ENCODE results near the gene SUFU.
"Not testable (repeated sequence)": the region's sequence is repeated elsewhere in the genome, so short reads cannot be mapped to it uniquely, and the experiment has no call there.

SUFU gene

GRCh38 chr10:102515724-102516123, 12.0 kb downstream of the SUFU start:
- DNase-seq: no peak

DNA sequence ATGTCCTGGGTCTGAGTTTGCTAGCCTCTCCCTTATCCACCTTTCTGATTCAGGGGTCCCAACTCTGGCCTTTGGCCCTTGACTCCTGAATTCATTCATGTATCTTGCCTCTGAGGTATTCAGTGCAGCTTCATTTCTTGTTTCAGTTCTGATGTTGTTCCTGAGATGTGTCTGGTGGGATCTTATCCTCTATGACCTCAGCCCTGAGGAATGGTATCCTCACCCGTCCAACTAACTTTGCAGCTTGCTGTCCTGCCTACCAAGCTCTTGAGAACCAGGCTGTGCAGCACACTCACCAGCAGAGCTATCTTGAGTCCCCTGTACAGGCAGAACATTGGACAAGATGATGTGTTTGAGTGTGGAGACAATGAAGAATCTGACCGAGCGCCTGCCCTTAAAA, 13.8 kb downstream of the SUFU start:
- DNase-seq: no peak

- DNase-seq: no peak
Measured at GRCh38 chr10:102519246-102519825, 15.6 kb downstream of the SUFU start.

GRCh38 chr10:102522874-102523249, 19.1 kb downstream of the SUFU start:
- no peak for DNase-seq

- DNase-seq: no peak
Measured at GRCh38 chr10:102523250-102524029, 19.7 kb downstream of the SUFU start.

GRCh38 chr10:102524746-102525145, 21.0 kb downstream of the SUFU start:
- DNase-seq: no peak

DNA sequence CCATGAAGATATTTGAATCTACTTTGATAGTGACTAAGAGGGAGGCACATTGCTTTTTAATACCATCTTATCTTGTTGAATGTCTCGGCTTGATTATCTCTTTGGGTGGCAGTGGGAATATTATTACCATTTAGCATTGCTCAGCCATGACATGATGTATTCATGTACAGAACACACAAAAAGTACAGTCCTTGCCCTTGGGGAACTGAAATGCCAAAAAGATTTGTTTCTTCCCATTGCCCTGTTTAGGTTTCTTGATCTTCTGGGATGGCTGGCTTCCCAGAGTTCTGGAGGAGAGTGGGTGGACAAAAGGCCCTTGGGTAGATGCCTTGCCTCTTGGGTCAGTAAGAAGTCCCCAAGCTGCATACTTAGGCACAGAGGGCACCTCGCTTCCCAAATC, 23.8 kb downstream of the SUFU start:
- DNase-seq: no peak

DNA sequence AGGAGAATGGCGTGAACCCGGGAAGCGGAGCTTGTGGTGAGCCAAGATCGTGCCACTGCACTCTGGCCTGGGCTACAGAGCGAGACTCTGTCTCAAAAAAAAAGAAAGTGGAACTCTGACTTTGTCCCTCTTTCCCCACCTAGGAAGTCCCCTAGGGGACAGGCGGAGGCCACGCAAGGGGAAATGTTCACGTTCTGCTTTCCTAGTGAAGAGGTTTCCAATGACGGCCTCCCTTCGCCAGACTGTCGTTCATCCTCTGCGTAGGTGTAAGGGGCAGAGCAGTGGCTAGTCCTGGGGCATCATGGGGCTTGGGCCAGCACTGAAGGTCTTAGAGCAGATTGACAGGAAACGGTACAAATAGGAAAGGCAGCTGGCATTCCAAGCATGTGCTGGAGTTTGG, 30.6 kb downstream of the SUFU start:
- no peak for DNase-seq

- DNase-seq: not testable (repeated sequence)
Measured at GRCh38 chr10:102534966-102535365, 31.2 kb downstream of the SUFU start.

DNA sequence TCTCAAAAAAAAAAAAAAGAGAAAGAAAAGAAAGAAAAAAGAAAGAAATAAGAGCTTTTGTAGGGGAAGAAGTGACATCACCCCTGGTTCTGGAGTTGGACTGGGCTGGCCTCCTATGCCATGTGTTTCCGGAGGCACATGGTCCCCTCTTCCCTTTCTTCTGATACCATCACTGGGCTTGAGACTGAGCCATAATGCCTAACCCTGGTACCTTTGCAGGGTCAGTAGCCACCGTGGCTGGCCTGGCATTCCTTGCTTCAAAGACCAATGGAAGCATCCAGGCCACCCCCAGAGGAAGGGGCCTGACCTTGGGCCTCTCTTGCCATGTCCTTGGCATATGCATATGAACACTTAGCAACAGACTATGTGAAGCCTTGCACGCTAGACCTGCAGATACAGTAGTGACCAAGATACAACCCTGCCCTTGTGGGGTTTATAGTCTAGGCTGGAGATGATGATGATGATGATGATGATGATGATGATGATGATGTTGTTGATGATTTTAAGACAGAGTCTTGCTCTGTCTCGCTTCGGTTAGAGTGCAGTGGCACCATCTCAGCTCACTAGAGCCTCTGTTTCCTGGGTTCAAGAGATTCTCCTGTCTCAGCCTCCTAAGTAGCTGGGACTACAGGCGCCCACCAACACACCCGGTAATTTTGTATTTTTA, 31.8 kb downstream of the SUFU start:
- DNase-seq: no peak

DNA sequence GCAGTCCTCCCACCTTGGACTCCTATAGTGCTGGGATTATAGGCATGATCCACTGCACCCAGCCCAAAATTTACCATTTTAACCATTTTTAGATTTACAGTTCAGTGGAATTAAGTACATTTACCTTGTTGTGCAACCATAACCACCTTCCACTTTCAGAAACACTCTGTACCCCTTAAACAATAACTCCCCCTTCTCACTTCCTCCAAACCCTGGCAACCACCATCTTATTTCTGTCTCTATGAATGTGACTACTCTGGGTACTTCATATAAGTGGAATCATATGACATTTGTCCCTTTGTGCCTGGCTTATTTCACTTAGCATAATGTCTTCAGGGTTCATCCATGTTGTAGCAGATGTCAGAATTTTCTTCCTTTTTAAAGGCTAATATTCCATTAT, 33.6 kb downstream of the SUFU start:
- DNase-seq: no peak

GRCh38 chr10:102537948-102538347, 34.2 kb downstream of the SUFU start:
- no peak for DNase-seq

DNA sequence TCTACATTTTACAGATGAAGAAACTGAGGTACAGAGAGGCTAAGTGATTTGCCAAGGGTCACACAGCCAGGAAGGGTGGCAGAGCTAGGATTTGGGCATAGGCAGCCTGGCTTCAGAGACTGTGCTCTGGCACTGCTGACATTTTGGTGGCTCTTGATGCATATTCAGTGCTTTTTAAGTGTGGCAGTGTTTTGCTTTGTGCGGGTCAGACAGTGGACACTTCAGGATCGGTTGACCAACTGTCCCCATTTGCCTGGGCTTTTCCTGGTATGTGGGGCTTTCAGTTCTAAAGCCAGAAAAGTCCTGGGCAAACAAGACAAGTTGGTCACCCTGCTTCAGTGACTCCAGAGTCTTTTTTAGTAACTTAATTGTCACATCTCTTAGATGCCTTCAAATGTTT, 35.0 kb downstream of the SUFU start:
- DNase-seq: no peak

DNA sequence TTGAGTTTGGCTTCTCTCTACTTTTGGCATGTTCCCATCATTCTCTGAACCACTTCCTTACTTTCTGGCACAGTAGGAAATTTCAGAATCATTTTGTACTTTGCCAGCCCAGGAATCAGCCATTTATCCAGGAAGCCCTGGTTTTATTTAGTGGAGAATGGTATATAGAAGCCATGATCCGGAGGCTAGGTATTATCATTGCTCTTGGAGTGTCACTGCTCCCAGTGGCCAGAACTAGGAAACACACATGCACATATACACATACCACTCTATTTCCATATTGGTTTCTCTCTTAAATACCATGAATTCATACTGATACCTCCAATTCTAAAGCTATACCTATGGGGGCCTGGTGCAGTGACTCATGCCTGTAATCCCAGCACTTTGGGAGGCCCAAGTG, 36.3 kb downstream of the SUFU start:
- DNase-seq: no peak

GRCh38 chr10:102542800-102543418, 39.1 kb downstream of the SUFU start:
- no peak for DNase-seq

- no peak for DNase-seq
Measured at GRCh38 chr10:102545265-102545871, 41.6 kb downstream of the SUFU start.

- DNase-seq: no peak
Measured at GRCh38 chr10:102545997-102546396, 42.2 kb downstream of the SUFU start.

DNA sequence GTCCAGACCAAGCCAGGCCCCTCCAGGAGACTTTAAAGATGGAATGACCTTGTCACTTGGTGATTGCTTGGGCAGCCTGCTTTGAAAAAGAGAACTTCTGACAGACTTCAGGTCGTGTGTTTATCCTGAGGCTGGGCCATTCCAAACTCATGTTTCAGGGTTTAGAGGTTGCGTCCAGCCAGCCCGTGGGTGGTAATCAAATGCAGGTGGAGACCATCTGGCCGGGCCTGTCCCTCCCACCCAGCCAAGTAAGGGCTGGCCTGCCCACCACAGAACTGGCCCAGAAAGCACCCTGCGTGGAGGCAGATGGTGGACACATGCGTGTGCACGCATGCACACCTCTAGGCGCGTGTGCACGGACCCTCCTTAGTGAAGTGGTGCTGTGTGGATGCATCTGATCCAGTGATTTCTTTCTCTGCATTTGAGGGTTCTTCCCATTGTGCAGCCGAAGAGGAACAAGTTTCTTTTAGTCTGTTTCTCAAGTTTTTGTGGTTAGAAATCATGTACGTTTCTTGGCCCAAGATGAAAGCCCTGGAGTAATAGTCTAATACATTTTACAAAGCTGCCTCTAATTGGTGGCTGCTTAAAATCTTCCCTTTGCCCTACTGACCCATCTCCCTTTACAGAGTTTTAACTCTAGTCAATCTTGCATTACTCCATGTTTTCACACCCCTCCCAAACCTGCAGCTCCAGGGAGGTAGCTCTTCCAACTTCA, 43.0 kb downstream of the SUFU start:
- no peak for DNase-seq

- no peak for DNase-seq
Measured at GRCh38 chr10:102549549-102549948, 45.8 kb downstream of the SUFU start.

DNA sequence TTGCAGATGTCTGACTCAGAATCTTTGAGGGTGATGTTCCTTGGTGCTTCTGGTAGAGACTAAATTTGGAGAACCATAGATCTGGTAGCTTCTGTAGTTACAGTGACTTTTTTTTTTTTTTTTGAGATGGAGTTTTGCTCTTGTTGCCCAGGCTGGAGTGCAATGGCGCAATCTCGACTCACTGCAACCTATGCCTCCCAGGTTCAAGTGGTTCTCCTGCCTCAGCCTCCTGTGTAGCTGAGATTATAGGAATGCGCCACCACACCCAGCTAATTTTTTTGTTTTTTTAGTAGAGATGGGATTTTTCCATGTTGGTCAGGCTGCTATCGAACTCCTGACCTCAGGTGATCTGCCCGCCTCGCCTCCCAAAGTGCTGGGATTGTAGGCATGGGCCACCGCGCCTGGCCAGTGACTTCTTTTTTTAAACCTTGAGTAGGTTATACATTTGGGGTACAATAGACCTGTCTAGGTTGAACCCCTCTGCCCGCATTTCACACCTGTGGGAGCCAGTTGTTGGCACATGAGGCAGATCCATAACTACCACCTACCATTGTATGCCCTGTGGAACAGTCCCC, 47.0 kb downstream of the SUFU start:
- no peak for DNase-seq

- no peak for DNase-seq
Measured at GRCh38 chr10:102552533-102552932, 48.8 kb downstream of the SUFU start.

GRCh38 chr10:102553771-102554170, 50.0 kb downstream of the SUFU start:
- no peak for DNase-seq

Measured in NCI-H774 (cell line).